SK-MEL-5 (cell line): ENCODE measurements around the gene TEKT5. TPM values are rescaled to one million over a fixed set of nuclear protein-coding genes. Genes with fewer than 3 reads are reported as not detected.

Experiments used
- DNase-seq: peaks from one replicate; pipeline ENCODE4 v3.0.0-alpha.2; 2016; ENCODE audit warnings: low read depth, low spot score
- in situ Hi-C: cut with HindIII; loops from 2 replicates; pipeline ENCODE4 v1.10.0; 2016; ENCODE audit warnings: low sequenced_read_pairs, high pct_unique_total_duplicates, low pct_unique_long_range_greater_than_20kb
- small RNA-seq, 2 experiments: library from RNA; depleted of rRNA; stranded (forward); fragments of <200 nt; gene quantifications; one replicate each; pipeline ENCODE3, GENCODE V24; 2014
- total RNA-seq: library from RNA; depleted of rRNA; stranded (reverse); fragments of >200 nt; shearing (Covaris generic); gene quantifications from 2 replicates; pipeline ENCODE4 v1.2.3, GENCODE V29; 2014; rRNA removed

Gene TEKT5
- total RNA-seq, 1 experiment from 2014 or later: 1.4 TPM

GRCh38 chr16:10580883-10581247 is 113.9 kb downstream of the TEKT5 start:
- in situ Hi-C loops: loop anchor here (25.0 kb wide), 1 partner anchor 156 kb away; the partner anchor contains the start of gene NUBP1
- no peak for DNase-seq

- DNase-seq: peak; percentile 71
- in situ Hi-C loops: loop anchor here (25.0 kb wide), 1 partner anchor 157 kb away; the partner anchor contains the start of gene NUBP1
These were observed 114.5 kb downstream of the TEKT5 start, which contains the start of gene EMP2 for GRCh38 chr16:10579965-10580882. EMP2 (minus strand) TSS chr16:10580598; CDS start chr16:10547617, 32,981 bp downstream.

GRCh38 chr16:10579575-10579964 is 115.2 kb downstream of the TEKT5 start:
- DNase-seq: no peak
- in situ Hi-C loops: loop anchor here (25.0 kb wide), 1 partner anchor 158 kb away; the partner anchor contains the start of gene NUBP1

- DNase-seq: no peak
- in situ Hi-C loops: loop anchor here (25.0 kb wide), 1 partner anchor 159 kb away; the partner anchor contains the start of gene NUBP1
These were observed 116.0 kb downstream of the TEKT5 start for GRCh38 chr16:10578474-10579316.

Small RNAs within 50 kb of the gene (small RNA-seq; reads per million reads assigned to genes)
- 0 reads per million in 2 experiments for gene MTND4LP24
- 0 reads per million in 2 experiments for gene MTND6P33

Other genes with a start within 250 kb of the TEKT5 start
- gene EMP2, start 114.3 kb downstream of the TEKT5 start, total RNA-seq: 59.9 and 61.6 TPM in 2 replicates
- 27.7 and 34.6 TPM in 2 replicates for gene NUBP1, start 48.9 kb upstream of the TEKT5 start, total RNA-seq
- gene TVP23A, start 123.9 kb upstream of the TEKT5 start, total RNA-seq: 0.32 and 1.4 TPM in 2 replicates
- 3.7 and 4.1 TPM in 2 replicates for gene CIITA, start 182.3 kb upstream of the TEKT5 start, total RNA-seq
- gene DEXI, start 247.5 kb upstream of the TEKT5 start, total RNA-seq: 47.6 and 52.8 TPM in 2 replicates
- 8.0 TPM in 2 replicates for gene CLEC16A, start 249.6 kb upstream of the TEKT5 start, total RNA-seq